ENCODE measurements around the gene EML3.
"Not testable (repeated sequence)": the region's sequence is repeated elsewhere in the genome, so short reads cannot be mapped to it uniquely, and the experiment has no call there.

Gene EML3

GRCh38 chr11:62621027-62621566 lies 8.5 kb upstream of the EML3 start:
- 40% methylated on average over 7 of the region's 8 CpGs for WGBS
- no peak overlapping the region for H3K23ac ChIP-seq (ENCODE audit: low read length in 2 of 2)
- H3K9ac ChIP-seq (ENCODE audit: low read length): peak overlapping the region; percentile 91

GRCh38 chr11:62616957-62617356 lies 4.4 kb upstream of the EML3 start:
- H3K9me3 ChIP-seq (ENCODE audit: control insufficient read depth, low read length); H3K4me2 ChIP-seq (ENCODE audit: low read length, poor library complexity, severe bottlenecking); H3K14ac ChIP-seq (ENCODE audit: low read length in 2 of 2); H3K27ac ChIP-seq (ENCODE audit: low read length, poor library complexity, severe bottlenecking); H4K8ac ChIP-seq (ENCODE audit: low read length); H2BK120ac ChIP-seq (ENCODE audit: low read depth, low read length); DNase-seq; H3K4me3 ChIP-seq (ENCODE audit: insufficient read depth in 1 of 2, low read depth in 1 of 2, low read length in 2 of 2); H2AFZ ChIP-seq (ENCODE audit: low read depth, low read length); H2AK5ac ChIP-seq (ENCODE audit: low read length, severe bottlenecking); H2BK15ac ChIP-seq (ENCODE audit: low read depth, poor library complexity, severe bottlenecking); H3K27me3 ChIP-seq (ENCODE audit: control insufficient read depth in 1 of 2, insufficient read depth in 1 of 2, low read length in 2 of 2); H3K23ac ChIP-seq (ENCODE audit: low read length in 2 of 2); H3K18ac ChIP-seq (ENCODE audit: low read depth in 1 of 2, low read length in 2 of 2); H3K9ac ChIP-seq (ENCODE audit: low read length); H3K79me1 ChIP-seq (replicated peaks; ENCODE audit: low read length, poor library complexity, severe bottlenecking); H4K91ac ChIP-seq (ENCODE audit: low read length); H3K4ac ChIP-seq (ENCODE audit: low read depth in 1 of 2, low read length in 2 of 2); H2BK5ac ChIP-seq (ENCODE audit: low read depth, low read length, poor library complexity, severe bottlenecking): not testable (repeated sequence)
- WGBS: 98% methylated on average over 10 of the region's 14 CpGs
- H3K4me1 ChIP-seq (ENCODE audit: control insufficient read depth, insufficient read depth, low read depth, low read length): peaks cover 18% of the 10 kb centered on the region
- H3K36me3 ChIP-seq (ENCODE audit: control insufficient read depth in 1 of 2, insufficient read depth in 2 of 2, low read depth in 1 of 2, low read length in 2 of 2): peaks cover 31 to 37% of the 10 kb centered on the region in 2 experiments
- peak overlapping the region in 1 of 2 experiments; percentile 15 for H2BK12ac ChIP-seq (ENCODE audit: low read length in 2 of 2)

More at GRCh38 chr11:62621027-62621566, 8.5 kb upstream of the EML3 start:
- Histone ChIP-seq H4K91ac (ENCODE audit: low read length) (no peak overlapping the region), H3K9me3 (ENCODE audit: control insufficient read depth, low read length) (no peaks in the 10 kb centered on the region), H3K27ac (ENCODE audit: low read length, poor library complexity, severe bottlenecking) (peak overlapping the region; percentile 53), H2AFZ (ENCODE audit: low read depth, low read length) (no peak overlapping the region), H3K79me1 (replicated peaks; ENCODE audit: low read length, poor library complexity, severe bottlenecking) (peaks cover 6% of the 10 kb centered on the region), H3K18ac (ENCODE audit: low read depth in 1 of 2, low read length in 2 of 2) (peak overlapping the region; percentile 5 to 85), H2BK12ac (ENCODE audit: low read length in 2 of 2) (no peak overlapping the region), H3K36me3 (ENCODE audit: control insufficient read depth in 1 of 2, insufficient read depth in 2 of 2, low read depth in 1 of 2, low read length in 2 of 2) (peaks cover 35 to 42% of the 10 kb centered on the region in 2 experiments), H2BK5ac (ENCODE audit: low read depth, low read length, poor library complexity, severe bottlenecking) (no peak overlapping the region), H4K8ac (ENCODE audit: low read length) (no peak overlapping the region), H3K4me1 (ENCODE audit: control insufficient read depth, insufficient read depth, low read depth, low read length) (peaks cover 3% of the 10 kb centered on the region), H2BK15ac (ENCODE audit: low read depth, poor library complexity, severe bottlenecking) (no peak overlapping the region), H3K4me2 (ENCODE audit: low read length, poor library complexity, severe bottlenecking) (peak overlapping the region; percentile 44), H2AK5ac (ENCODE audit: low read length, severe bottlenecking) (peak overlapping the region; percentile 85), H3K27me3 (ENCODE audit: control insufficient read depth in 1 of 2, insufficient read depth in 1 of 2, low read length in 2 of 2) (no peaks in the 10 kb centered on the region), H3K4me3 (ENCODE audit: insufficient read depth in 1 of 2, low read depth in 1 of 2, low read length in 2 of 2) (peak overlapping the region; percentile 59 to 90), H2BK120ac (ENCODE audit: low read depth, low read length) (no peak overlapping the region), H3K14ac (ENCODE audit: low read length in 2 of 2) (peak overlapping the region in 1 of 2 experiments; percentile 61), H3K4ac (ENCODE audit: low read depth in 1 of 2, low read length in 2 of 2) (peak overlapping the region; percentile 42 to 73)
- no peak for DNase-seq

- Histone ChIP-seq H3K4ac (ENCODE audit: low read depth in 1 of 2, low read length in 2 of 2) (no peak overlapping the region), H4K91ac (ENCODE audit: low read length) (peak overlapping the region; percentile 78), H2BK15ac (ENCODE audit: low read depth, poor library complexity, severe bottlenecking) (no peak overlapping the region), H3K14ac (ENCODE audit: low read length in 2 of 2) (no peak overlapping the region), H3K79me1 (replicated peaks; ENCODE audit: low read length, poor library complexity, severe bottlenecking) (peaks cover 14% of the 10 kb centered on the region), H3K9ac (ENCODE audit: low read length) (no peak overlapping the region), H3K36me3 (ENCODE audit: control insufficient read depth in 1 of 2, insufficient read depth in 2 of 2, low read depth in 1 of 2, low read length in 2 of 2) (peaks cover 34 to 43% of the 10 kb centered on the region in 2 experiments), H2AFZ (ENCODE audit: low read depth, low read length) (no peak overlapping the region), H3K4me2 (ENCODE audit: low read length, poor library complexity, severe bottlenecking) (no peak overlapping the region), H4K8ac (ENCODE audit: low read length) (no peak overlapping the region), H3K27me3 (ENCODE audit: control insufficient read depth in 1 of 2, insufficient read depth in 1 of 2, low read length in 2 of 2) (no peaks in the 10 kb centered on the region), H2AK5ac (ENCODE audit: low read length, severe bottlenecking) (no peak overlapping the region), H3K9me3 (ENCODE audit: control insufficient read depth, low read length) (no peaks in the 10 kb centered on the region), H3K4me3 (ENCODE audit: insufficient read depth in 1 of 2, low read depth in 1 of 2, low read length in 2 of 2) (no peak overlapping the region), H2BK5ac (ENCODE audit: low read depth, low read length, poor library complexity, severe bottlenecking) (no peak overlapping the region), H3K4me1 (ENCODE audit: control insufficient read depth, insufficient read depth, low read depth, low read length) (peaks cover 25% of the 10 kb centered on the region), H3K27ac (ENCODE audit: low read length, poor library complexity, severe bottlenecking) (no peak overlapping the region), H2BK12ac (ENCODE audit: low read length in 2 of 2) (no peak overlapping the region), H3K18ac (ENCODE audit: low read depth in 1 of 2, low read length in 2 of 2) (no peak overlapping the region), H3K23ac (ENCODE audit: low read length in 2 of 2) (no peak overlapping the region), H2BK120ac (ENCODE audit: low read depth, low read length) (no peak overlapping the region)
- no peak for DNase-seq
- WGBS: 91% methylated on average over 7 of the region's 7 CpGs
These were observed 2.9 kb upstream of the EML3 start for GRCh38 chr11:62615521-62615920.

- H3K9ac ChIP-seq (ENCODE audit: low read length): no peak overlapping the region
- peak overlapping the region in 1 of 2 experiments; percentile 50 for H3K4ac ChIP-seq (ENCODE audit: low read depth in 1 of 2, low read length in 2 of 2)
- H3K4me3 ChIP-seq (ENCODE audit: insufficient read depth in 1 of 2, low read depth in 1 of 2, low read length in 2 of 2): no peak overlapping the region
- 91% methylated on average over 6 of the region's 8 CpGs for WGBS
- no peak overlapping the region for H2BK15ac ChIP-seq (ENCODE audit: low read depth, poor library complexity, severe bottlenecking)
- H2BK5ac ChIP-seq (ENCODE audit: low read depth, low read length, poor library complexity, severe bottlenecking): no peak overlapping the region
- H3K9me3 ChIP-seq (ENCODE audit: control insufficient read depth, low read length): no peaks in the 10 kb centered on the region
- peaks cover 24% of the 10 kb centered on the region for H3K79me1 ChIP-seq (replicated peaks; ENCODE audit: low read length, poor library complexity, severe bottlenecking)
- no peak overlapping the region for H3K18ac ChIP-seq (ENCODE audit: low read depth in 1 of 2, low read length in 2 of 2)
- H2AFZ ChIP-seq (ENCODE audit: low read depth, low read length): no peak overlapping the region
- H3K27me3 ChIP-seq (ENCODE audit: control insufficient read depth in 1 of 2, insufficient read depth in 1 of 2, low read length in 2 of 2): no peaks in the 10 kb centered on the region
- no peak for DNase-seq
- peaks cover 46 to 55% of the 10 kb centered on the region in 2 experiments for H3K36me3 ChIP-seq (ENCODE audit: control insufficient read depth in 1 of 2, insufficient read depth in 2 of 2, low read depth in 1 of 2, low read length in 2 of 2)
- H4K91ac ChIP-seq (ENCODE audit: low read length): no peak overlapping the region
- no peak overlapping the region for H2BK120ac ChIP-seq (ENCODE audit: low read depth, low read length)
- no peak overlapping the region for H3K4me2 ChIP-seq (ENCODE audit: low read length, poor library complexity, severe bottlenecking)
- H4K8ac ChIP-seq (ENCODE audit: low read length): no peak overlapping the region
- no peak overlapping the region for H3K23ac ChIP-seq (ENCODE audit: low read length in 2 of 2)
- no peak overlapping the region for H3K27ac ChIP-seq (ENCODE audit: low read length, poor library complexity, severe bottlenecking)
- H2AK5ac ChIP-seq (ENCODE audit: low read length, severe bottlenecking): peak overlapping the region; percentile 13
- no peak overlapping the region for H3K14ac ChIP-seq (ENCODE audit: low read length in 2 of 2)
- peaks cover 22% of the 10 kb centered on the region for H3K4me1 ChIP-seq (ENCODE audit: control insufficient read depth, insufficient read depth, low read depth, low read length)
- peak overlapping the region in 1 of 2 experiments; percentile 55 for H2BK12ac ChIP-seq (ENCODE audit: low read length in 2 of 2)
These were observed 1.7 kb upstream of the EML3 start for GRCh38 chr11:62614275-62614674.

All from mesenchymal stem cell (in vitro differentiated cells and primary cell).